HEK293 (cell line): ENCODE results near the gene PLEKHF1.
A peak's percentile ranks its signal among the peaks of the same experiment; 100 is the strongest.

Source experiments
- BCL11A ChIP-seq: fragments of 450-650 bp; formaldehyde crosslinking; IDR thresholded peaks from 2 replicates; pipeline ENCODE4 v1.5.1; 2016; ENCODE audit warnings: low read depth, missing biosample characterization, missing genetic modification characterization
- CTCF ChIP-seq: fragments of 450-650 bp; formaldehyde crosslinking; IDR thresholded peaks from 2 replicates; pipeline ENCODE4 v1.5.1; 2016; ENCODE audit warnings: missing biosample characterization, missing genetic modification characterization
- EGR2 ChIP-seq: fragments of 450-650 bp; formaldehyde crosslinking; IDR thresholded peaks from 2 replicates; pipeline ENCODE4 v1.5.1; 2016; ENCODE audit warnings: low read depth, missing biosample characterization, missing genetic modification characterization
- GFI1B ChIP-seq: fragments of 450-650 bp; formaldehyde crosslinking; IDR thresholded peaks from 2 replicates; pipeline ENCODE4 v1.5.1; 2016; ENCODE audit warnings: missing biosample characterization, missing genetic modification characterization
- GLI2 ChIP-seq: fragments of 450-650 bp; formaldehyde crosslinking; IDR thresholded peaks from 2 replicates; pipeline ENCODE4; 2017; ENCODE audit warnings: missing biosample characterization, missing genetic modification characterization, low read depth, borderline replicate concordance
- HOXC10 ChIP-seq: sonication (generic); formaldehyde crosslinking; IDR thresholded peaks from 2 replicates; pipeline ENCODE4 v1.8.1; 2023; ENCODE audit warnings: mild to moderate bottlenecking, missing genetic modification reagents
- IKZF3 ChIP-seq: fragments of 450-650 bp; IDR thresholded peaks from 2 replicates; pipeline ENCODE4 v1.5.0; 2018; ENCODE audit warnings: missing biosample characterization, mild to moderate bottlenecking, missing genetic modification characterization, moderate library complexity
- KLF17 ChIP-seq: fragments of 450-650 bp; formaldehyde crosslinking; IDR thresholded peaks from 2 replicates; pipeline ENCODE4 v1.5.1; 2016; ENCODE audit warnings: missing biosample characterization, missing genetic modification characterization
- KLF8 ChIP-seq: fragments of 450-650 bp; formaldehyde crosslinking; IDR thresholded peaks from 2 replicates; pipeline ENCODE4 v1.5.1; 2016; ENCODE audit warnings: missing biosample characterization, missing genetic modification characterization
- OSR2 ChIP-seq: fragments of 450-650 bp; formaldehyde crosslinking; IDR thresholded peaks from 2 replicates; pipeline ENCODE4 v1.5.1; 2016; ENCODE audit warnings: missing biosample characterization, missing genetic modification characterization
- PBX3 ChIP-seq: sonication (generic); formaldehyde crosslinking; IDR thresholded peaks from 2 replicates; pipeline ENCODE4 v1.8.1; 2022; ENCODE audit warnings: mild to moderate bottlenecking, moderate library complexity, missing genetic modification reagents
- SCRT2 ChIP-seq: fragments of 450-650 bp; formaldehyde crosslinking; IDR thresholded peaks from 2 replicates; pipeline ENCODE4 v1.5.1; 2016; ENCODE audit warnings: missing biosample characterization, missing genetic modification characterization
- WT1 ChIP-seq: fragments of 450-650 bp; formaldehyde crosslinking; IDR thresholded peaks from 2 replicates; pipeline ENCODE4 v1.5.1; 2016; ENCODE audit warnings: missing biosample characterization, missing genetic modification characterization
- ZBTB10 ChIP-seq: fragments of 450-650 bp; formaldehyde crosslinking; IDR thresholded peaks from 2 replicates; pipeline ENCODE4 v1.5.1; 2016; ENCODE audit warnings: missing biosample characterization, missing genetic modification characterization
- ZBTB17 ChIP-seq: fragments of 450-650 bp; formaldehyde crosslinking; IDR thresholded peaks from 2 replicates; pipeline ENCODE4 v1.5.1; 2016; ENCODE audit warnings: missing biosample characterization, missing genetic modification characterization
- ZBTB6 ChIP-seq: fragments of 450-650 bp; formaldehyde crosslinking; IDR thresholded peaks from 2 replicates; pipeline ENCODE4 v1.5.1; 2017; ENCODE audit warnings: missing biosample characterization, missing genetic modification characterization
- ZFP3 ChIP-seq: fragments of 450-650 bp; formaldehyde crosslinking; IDR thresholded peaks from 2 replicates; pipeline ENCODE4 v1.5.1; 2016; ENCODE audit warnings: low read depth, missing biosample characterization, missing genetic modification characterization
- ZNF169 ChIP-seq: fragments of 450-650 bp; formaldehyde crosslinking; IDR thresholded peaks from 2 replicates; pipeline ENCODE4 v1.5.1; 2016; ENCODE audit warnings: missing biosample characterization, missing genetic modification characterization
- ZNF184 ChIP-seq: fragments of 450-650 bp; IDR thresholded peaks from 2 replicates; pipeline ENCODE4 v1.5.1; 2018; ENCODE audit warnings: missing biosample characterization, mild to moderate bottlenecking, missing genetic modification characterization
- ZNF19 ChIP-seq: fragments of 450-650 bp; formaldehyde crosslinking; IDR thresholded peaks from 2 replicates; pipeline ENCODE4; 2016; ENCODE audit warnings: missing biosample characterization, missing genetic modification characterization, low read depth
- ZNF266 ChIP-seq: fragments of 450-650 bp; formaldehyde crosslinking; IDR thresholded peaks from 2 replicates; pipeline ENCODE4 v1.5.1; 2016; ENCODE audit warnings: missing biosample characterization, missing genetic modification characterization, low read depth
- ZNF398 ChIP-seq: fragments of 450-650 bp; formaldehyde crosslinking; IDR thresholded peaks from 2 replicates; pipeline ENCODE4 v1.5.1; 2017; ENCODE audit warnings: missing biosample characterization, missing genetic modification characterization
- ZNF404 ChIP-seq: fragments of 450-650 bp; formaldehyde crosslinking; IDR thresholded peaks from 2 replicates; pipeline ENCODE4 v1.5.1; 2017; ENCODE audit warnings: missing biosample characterization, missing genetic modification characterization
- ZNF416 ChIP-seq: fragments of 450-650 bp; formaldehyde crosslinking; IDR thresholded peaks from 2 replicates; pipeline ENCODE4 v1.5.1; 2016; ENCODE audit warnings: missing biosample characterization, missing genetic modification characterization
- ZNF423 ChIP-seq: fragments of 450-650 bp; formaldehyde crosslinking; IDR thresholded peaks from 2 replicates; pipeline ENCODE4 v1.5.1; 2016; ENCODE audit warnings: missing biosample characterization, missing genetic modification characterization
- ZNF473 ChIP-seq: fragments of 450-650 bp; formaldehyde crosslinking; IDR thresholded peaks from 2 replicates; pipeline ENCODE4 v1.5.1; 2017; ENCODE audit warnings: missing biosample characterization, missing genetic modification characterization
- ZNF488 ChIP-seq: fragments of 450-650 bp; formaldehyde crosslinking; IDR thresholded peaks from 2 replicates; pipeline ENCODE4 v1.5.1; 2016; ENCODE audit warnings: missing biosample characterization, missing genetic modification characterization
- ZNF600 ChIP-seq: fragments of 450-650 bp; formaldehyde crosslinking; IDR thresholded peaks from 2 replicates; pipeline ENCODE4 v1.5.1; 2016; ENCODE audit warnings: missing biosample characterization, missing genetic modification characterization
- ZNF768 ChIP-seq: fragments of 450-650 bp; formaldehyde crosslinking; IDR thresholded peaks from 2 replicates; pipeline ENCODE4 v1.5.1; 2018; ENCODE audit warnings: missing biosample characterization, mild to moderate bottlenecking, missing genetic modification characterization
- ZNF777 ChIP-seq: fragments of 450-650 bp; formaldehyde crosslinking; IDR thresholded peaks from 2 replicates; pipeline ENCODE4 v1.5.1; 2017; ENCODE audit warnings: missing biosample characterization, missing genetic modification characterization, borderline replicate concordance
- ZNF792 ChIP-seq: fragments of 450-650 bp; formaldehyde crosslinking; IDR thresholded peaks from 2 replicates; pipeline ENCODE4 v1.5.1; 2016; ENCODE audit warnings: missing biosample characterization, missing genetic modification characterization

PLEKHF1 gene

GRCh38 chr19:29687244-29687896 lies 22.1 kb downstream of the PLEKHF1 start (continued):
- TF ChIP-seq ZNF473 (tag by site-specific recombination) (no peak), IKZF3 (tag by site-specific recombination) (no peak), ZNF768 (tag by site-specific recombination) (no peak), BCL11A (no peak), ZNF416 (tag by site-specific recombination) (0 out of 2 replicates have a peak, but pooled peaks have one; percentile 11), HOXC10 (CRISPR knock-in tag) (no peak), ZBTB10 (tag by site-specific recombination) (no peak), EGR2 (tag by site-specific recombination) (peak; percentile 89), ZNF19 (tag by site-specific recombination) (no peak), ZBTB17 (peak; percentile 86), CTCF (tag by site-specific recombination) (no peak), ZNF404 (tag by site-specific recombination) (0 out of 2 replicates have a peak, but pooled peaks have one; percentile 4), ZNF266 (tag by site-specific recombination) (no peak), ZNF423 (tag by site-specific recombination) (no peak), ZNF184 (tag by site-specific recombination) (no peak; the same call in 1 of the 2 replicates), GFI1B (tag by site-specific recombination) (no peak), ZNF169 (tag by site-specific recombination) (no peak), ZNF488 (tag by site-specific recombination) (no peak), ZNF777 (tag by site-specific recombination) (no peak), GLI2 (tag by site-specific recombination) (no peak), WT1 (tag by site-specific recombination) (peak; percentile 55; the same call in 1 of the 2 replicates), OSR2 (tag by site-specific recombination) (no peak; the same call in 1 of the 2 replicates), ZNF792 (tag by site-specific recombination) (no peak), PBX3 (no peak), ZBTB6 (tag by site-specific recombination) (no peak), ZNF600 (tag by site-specific recombination) (no peak; the same call in 1 of the 2 replicates), SCRT2 (tag by site-specific recombination) (no peak), KLF17 (tag by site-specific recombination) (no peak), KLF8 (tag by site-specific recombination) (peak; percentile 21; the same call in 1 of the 2 replicates), ZNF398 (tag by site-specific recombination) (peak; percentile 72), ZFP3 (tag by site-specific recombination) (no peak)
